ENCODE results near the gene DENND2D.

- no peak for TF ChIP-seq POLR2AphosphoS5 (IDR thresholded peaks at IDR 0.05)
- TF ChIP-seq CTCF (IDR thresholded peaks at IDR 0.05) = no peak
- no peak for TF ChIP-seq EP300 (IDR thresholded peaks at IDR 0.05)
- TF ChIP-seq POLR2A (IDR thresholded peaks at IDR 0.05) = no peak
Measured at GRCh38 chr1:111154021-111154999, 46.1 kb downstream of the DENND2D start.

Data from suprapubic skin (tissue), 4 donors.